Activated CD4-positive, alpha-beta T cell treated with anti-CD3 and anti-CD28 coated beads for 36 hours (primary cell): ENCODE data around the gene CD28. TPM values are rescaled to one million over a fixed set of nuclear protein-coding genes. Genes with fewer than 3 reads are reported as not detected.

Source experiments
- ATAC-seq: fragments of 200-7000 bp; cut with Tn5 transposase; one replicate; pipeline ENCODE4 v1.10.0; 2021; ENCODE audit warnings: mild to moderate bottlenecking, moderate library complexity
- CTCF ChIA-PET: fragments of 350-600 bp; sonication (Branson Sonifier 250); formaldehyde crosslinking; loops from one replicate; lab custom pipeline; 2021; ENCODE audit warnings: antibody characterized with exemption; lab: Charles Lee
- POLR2A ChIA-PET: fragments of 350-600 bp; sonication (Branson Sonifier 250); formaldehyde crosslinking; loops from one replicate; lab custom pipeline; 2021; ENCODE audit warnings: antibody characterized with exemption, inconsistent platforms; lab: Charles Lee
- DNase-seq: peaks from one replicate; pipeline ENCODE4 v3.0.0-alpha.2; 2020
- H3K27ac Mint-ChIP-seq: one replicate; pipeline ENCODE4 v1.8.0; 2021; ENCODE audit warnings: mixed read lengths
- H3K27me3 Mint-ChIP-seq: one replicate; pipeline ENCODE4 v1.8.0; 2021; ENCODE audit warnings: mixed read lengths
- H3K36me3 Mint-ChIP-seq: one replicate; pipeline ENCODE4 v1.8.0; 2021; ENCODE audit warnings: low read depth, mixed read lengths
- H3K4me1 Mint-ChIP-seq: one replicate; pipeline ENCODE4 v1.8.0; 2021; ENCODE audit warnings: mixed read lengths
- H3K4me3 Mint-ChIP-seq: one replicate; pipeline ENCODE4 v1.8.0; 2021; ENCODE audit warnings: mild to moderate bottlenecking, moderate library complexity, mixed read lengths
- H3K9me3 Mint-ChIP-seq: one replicate; pipeline ENCODE4 v1.8.0; 2021; ENCODE audit warnings: low read depth, mixed read lengths
- intact Hi-C, 2 experiments: fragments of 100-400 bp; cut with DNase I in 1 of 2; cut with micrococcal nuclease in 1 of 2; formaldehyde crosslinking; loops; one replicate each; pipeline versions ENCODE4 v1.14.2 to v1.15.1; 2022 to 2024; cut with DNase I, micrococcal nuclease
- total RNA-seq, 2 experiments: library from RNA; stranded (reverse); gene quantifications; one replicate each; pipeline ENCODE4 v1.2.3, GENCODE V29; 2021

The CD28 gene
- total RNA-seq, 2 experiments from 2014 or later = 175 TPM

DNA sequence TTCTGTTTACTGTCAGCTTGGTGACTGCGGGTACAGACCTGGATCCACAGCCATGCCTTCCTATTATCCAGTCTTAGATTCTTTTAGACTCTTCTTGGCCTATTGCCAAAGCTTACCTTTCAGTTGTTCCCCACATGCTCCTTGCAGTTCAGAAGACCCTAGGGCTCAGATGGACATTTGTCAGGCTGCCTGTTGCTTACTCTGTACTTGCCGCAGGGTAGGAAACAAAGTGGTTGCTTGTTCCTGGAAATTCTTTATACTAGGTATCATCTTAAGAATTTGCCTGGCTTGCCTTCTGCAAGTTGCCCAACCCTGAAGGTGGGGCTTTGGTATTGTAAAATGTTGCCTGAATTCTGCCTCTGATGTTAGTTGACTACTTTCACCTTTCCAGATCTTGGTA is 24.4 kb downstream of the CD28 start:
- H3K9me3 Mint-ChIP-seq = no peaks in the 10 kb centered on the region
- intact Hi-C loops = loop anchor here (1.0 to 10.0 kb wide), 15 partner anchors 10 to 1454 kb away; partner anchors contain the start of gene CD28 (in 2 of the 2)
- DNase-seq (no peak), ATAC-seq (no peak)
- peaks cover 90% of the 10 kb centered on the region for H3K36me3 Mint-ChIP-seq
- H3K4me1 Mint-ChIP-seq = peaks cover 93% of the 10 kb centered on the region
- ChIA-PET CTCF (interaction anchor here (1.0 to 7.0 kb wide), 8 partner anchors 9 to 292 kb away, joined by 3 to 72 read pairs (median 4); partner anchors contain the start of gene CD28), POLR2A (interaction anchor here (1.0 to 3.3 kb wide), 8 partner anchors 9 to 156 kb away, joined by 3 to 44 read pairs (median 11); partner anchors contain the start of gene CD28)
- peak overlapping the region; percentile 99 for H3K27ac Mint-ChIP-seq
- peak overlapping the region; percentile 26 for H3K4me3 Mint-ChIP-seq
- no peaks in the 10 kb centered on the region for H3K27me3 Mint-ChIP-seq

GRCh38 chr2:203732092-203732952 is 25.9 kb downstream of the CD28 start:
- ChIA-PET POLR2A (interaction anchor here (0.6 to 3.3 kb wide), 10 partner anchors 8 to 394 kb away, joined by 3 to 17 read pairs (median 6); partner anchors contain the start of genes CD28 and CTLA4), CTCF (interaction anchor here (0.6 to 7.0 kb wide), 17 partner anchors 9 to 291 kb away, joined by 3 to 72 read pairs (median 3); partner anchors contain the start of gene CD28)
- Mint-ChIP-seq H3K27me3 (no peaks in the 10 kb centered on the region), H3K4me3 (peak overlapping the region; percentile 44), H3K36me3 (peaks cover 89% of the 10 kb centered on the region), H3K4me1 (peaks cover 93% of the 10 kb centered on the region), H3K27ac (peak overlapping the region; percentile 99), H3K9me3 (no peaks in the 10 kb centered on the region)
- ATAC-seq = no peak
- intact Hi-C loops = loop anchor here (2.0 to 10.0 kb wide), 9 partner anchors 16 to 1455 kb away; no protein-coding TSS in a partner anchor
- DNase-seq = no peak

- Mint-ChIP-seq H3K9me3 (no peaks in the 10 kb centered on the region), H3K36me3 (peaks cover 88% of the 10 kb centered on the region), H3K27me3 (no peaks in the 10 kb centered on the region), H3K4me3 (peak overlapping the region; percentile 11), H3K27ac (peak overlapping the region; percentile 99), H3K4me1 (peaks cover 96% of the 10 kb centered on the region)
- DNase-seq (no peak), ATAC-seq (no peak)
- intact Hi-C loops = loop anchor here (1.0 to 10.0 kb wide), 11 partner anchors 8 to 1456 kb away; no protein-coding TSS in a partner anchor
- POLR2A ChIA-PET = interaction anchor here (0.6 to 3.3 kb wide), 13 partner anchors 7 to 395 kb away, joined by 3 to 23 read pairs (median 8); partner anchors contain the start of genes CD28 and CTLA4
- CTCF ChIA-PET = interaction anchor here (0.6 to 7.0 kb wide), 14 partner anchors 8 to 532 kb away, joined by 3 to 72 read pairs (median 4); no protein-coding TSS in a partner anchor
Measured at GRCh38 chr2:203732953-203733510, 26.6 kb downstream of the CD28 start.

DNA sequence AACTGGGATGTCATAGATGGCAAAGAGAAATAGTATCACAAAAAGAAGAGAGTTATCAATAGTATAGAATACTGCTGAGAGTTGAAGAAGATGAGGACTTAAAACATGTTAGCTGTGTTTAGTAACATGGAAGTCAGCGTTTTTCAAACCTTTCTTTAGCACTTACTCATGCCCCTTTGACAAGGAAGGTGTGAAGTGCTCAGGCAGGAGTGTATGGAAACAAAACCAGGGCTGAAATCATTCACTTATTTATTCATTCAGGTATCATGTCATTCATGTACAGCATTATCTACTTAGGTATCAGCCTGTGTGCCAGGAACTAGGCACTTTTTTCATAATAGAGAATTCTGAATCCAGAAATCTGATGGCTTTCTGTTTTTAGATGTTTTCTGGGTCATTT is 27.2 kb downstream of the CD28 start:
- intact Hi-C loops = loop anchor here (1.0 to 10.0 kb wide), 14 partner anchors 8 to 1456 kb away; no protein-coding TSS in a partner anchor
- H3K27ac Mint-ChIP-seq = peak overlapping the region; percentile 99
- peaks cover 90% of the 10 kb centered on the region for H3K36me3 Mint-ChIP-seq
- ChIA-PET CTCF (interaction anchor here (0.6 to 7.0 kb wide), 9 partner anchors 7 to 532 kb away, joined by 3 to 72 read pairs (median 5); no protein-coding TSS in a partner anchor), POLR2A (interaction anchor here (0.6 to 3.3 kb wide), 9 partner anchors 14 to 141 kb away, joined by 3 to 23 read pairs (median 8); partner anchors contain the start of genes CD28 and CTLA4)
- H3K9me3 Mint-ChIP-seq = no peaks in the 10 kb centered on the region
- ATAC-seq (peak; percentile 54), DNase-seq (peak; percentile 54)
- H3K27me3 Mint-ChIP-seq = no peaks in the 10 kb centered on the region
- peak overlapping the region; percentile 37 for H3K4me3 Mint-ChIP-seq
- H3K4me1 Mint-ChIP-seq = peaks cover 98% of the 10 kb centered on the region

DNA sequence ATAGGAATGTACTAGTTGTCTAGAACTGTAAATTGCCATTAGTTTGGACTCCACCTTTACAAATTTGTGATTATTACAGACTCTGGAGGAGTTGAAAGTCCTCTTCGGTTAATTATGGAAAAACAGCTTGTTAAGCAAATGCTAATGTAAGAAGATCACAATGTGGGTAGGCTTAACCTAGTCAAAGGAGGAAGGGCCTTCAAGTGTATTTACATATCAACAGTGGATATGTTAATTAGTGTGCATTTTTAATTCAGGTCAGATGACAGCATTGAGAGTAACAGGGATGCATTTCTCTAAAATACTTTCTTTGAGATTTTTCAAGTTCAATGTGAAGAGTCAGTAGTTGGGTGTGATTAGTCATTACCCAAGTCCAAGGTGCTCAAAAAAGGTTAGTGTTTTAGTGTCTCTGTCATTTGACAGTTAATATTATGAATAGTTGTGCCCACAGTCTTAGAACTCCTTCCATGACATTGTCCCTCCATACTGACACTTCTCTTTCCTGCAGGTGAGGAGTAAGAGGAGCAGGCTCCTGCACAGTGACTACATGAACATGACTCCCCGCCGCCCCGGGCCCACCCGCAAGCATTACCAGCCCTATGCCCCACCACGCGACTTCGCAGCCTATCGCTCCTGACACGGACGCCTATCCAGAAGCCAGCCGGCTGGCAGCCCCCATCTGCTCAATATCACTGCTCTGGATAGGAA is 28.0 kb downstream of the CD28 start:
- ATAC-seq = peak; percentile 20
- peak overlapping the region; percentile 37 for H3K4me3 Mint-ChIP-seq

GRCh38 chr2:203737360-203737759 is 30.9 kb downstream of the CD28 start:
- Mint-ChIP-seq H3K27me3 (no peaks in the 10 kb centered on the region), H3K4me3 (peak overlapping the region; percentile 15), H3K36me3 (peaks cover 81% of the 10 kb centered on the region), H3K27ac (peak overlapping the region; percentile 99), H3K9me3 (no peaks in the 10 kb centered on the region), H3K4me1 (peaks cover 98% of the 10 kb centered on the region)
- POLR2A ChIA-PET = interaction anchor here (0.5 to 1.6 kb wide), 9 partner anchors 20 to 150 kb away, joined by 3 to 6 read pairs (median 3); partner anchors contain the start of gene CTLA4
- DNase-seq (no peak), ATAC-seq (peak; percentile 14)
- intact Hi-C loops = loop anchor here (1.0 to 10.0 kb wide), 4 partner anchors 11 to 367 kb away; no protein-coding TSS in a partner anchor
- CTCF ChIA-PET = interaction anchor here (0.5 to 3.0 kb wide), 6 partner anchors 11 to 73 kb away, joined by 3 to 11 read pairs (median 4); no protein-coding TSS in a partner anchor

More for the DNA sequence above, 28.0 kb downstream of the CD28 start:
- H3K9me3 Mint-ChIP-seq = no peaks in the 10 kb centered on the region
- peak; percentile 58 for DNase-seq
- peaks cover 91% of the 10 kb centered on the region for H3K36me3 Mint-ChIP-seq
- peak overlapping the region; percentile 99 for H3K27ac Mint-ChIP-seq
- no peaks in the 10 kb centered on the region for H3K27me3 Mint-ChIP-seq
- POLR2A ChIA-PET = interaction anchor here (1.0 to 3.3 kb wide), 6 partner anchors 14 to 133 kb away, joined by 3 to 14 read pairs (median 6); partner anchors contain the start of genes CD28 and CTLA4
- H3K4me1 Mint-ChIP-seq = peaks cover 98% of the 10 kb centered on the region
- CTCF ChIA-PET = interaction anchor here (1.8 to 7.0 kb wide), 4 partner anchors 15 to 81 kb away, joined by 5 to 72 read pairs (median 11); no protein-coding TSS in a partner anchor
- intact Hi-C loops = loop anchor here (1.0 to 10.0 kb wide), 11 partner anchors 29 to 1457 kb away; no protein-coding TSS in a partner anchor

DNA sequence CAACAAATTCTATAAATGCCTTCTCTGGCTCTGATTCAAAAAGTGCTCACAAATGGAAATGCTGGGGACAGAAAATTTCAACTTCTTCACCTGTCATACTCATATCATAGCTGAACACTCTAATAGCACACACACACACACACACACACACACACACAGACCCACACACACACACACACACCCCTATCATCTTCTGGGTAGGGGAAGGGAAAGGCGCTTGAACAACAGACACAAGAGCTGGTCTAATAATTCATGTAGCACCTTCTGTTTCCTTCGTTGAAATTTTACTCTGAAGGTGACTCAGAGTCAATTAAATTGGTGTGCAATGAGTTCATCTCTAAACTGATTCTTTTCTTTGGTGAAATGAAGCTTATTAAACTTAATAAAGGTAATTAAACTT is 32.9 kb downstream of the CD28 start:
- ChIA-PET POLR2A (interaction anchor here (0.6 to 3.1 kb wide), 14 partner anchors 7 to 413 kb away, joined by 3 to 77 read pairs (median 16); partner anchors contain the start of genes CD28 and CTLA4), CTCF (interaction anchor here (0.7 to 4.2 kb wide), 13 partner anchors 9 to 199 kb away, joined by 3 to 30 read pairs (median 14); partner anchors contain the start of gene CD28)
- peak; percentile 57 for DNase-seq
- H3K36me3 Mint-ChIP-seq = peaks cover 80% of the 10 kb centered on the region
- intact Hi-C loops = loop anchor here (1.0 to 10.0 kb wide), 2 partner anchors 72 to 365 kb away; no protein-coding TSS in a partner anchor
- H3K4me1 Mint-ChIP-seq = peaks cover 96% of the 10 kb centered on the region
- H3K27me3 Mint-ChIP-seq = no peaks in the 10 kb centered on the region
- peaks cover 4% of the 10 kb centered on the region for H3K9me3 Mint-ChIP-seq
- peak; percentile 40 for ATAC-seq
- peak overlapping the region; percentile 62 for H3K4me3 Mint-ChIP-seq
- peak overlapping the region; percentile 99 for H3K27ac Mint-ChIP-seq

GRCh38 chr2:203740871-203741281 is 34.4 kb downstream of the CD28 start:
- Mint-ChIP-seq H3K36me3 (peaks cover 75% of the 10 kb centered on the region), H3K9me3 (peaks cover 11% of the 10 kb centered on the region), H3K4me3 (peak overlapping the region; percentile 62), H3K27me3 (no peaks in the 10 kb centered on the region), H3K4me1 (peaks cover 92% of the 10 kb centered on the region), H3K27ac (peak overlapping the region; percentile 99)
- POLR2A ChIA-PET = interaction anchor here (0.6 to 3.1 kb wide), 27 partner anchors 9 to 502 kb away, joined by 3 to 77 read pairs (median 5); partner anchors contain the start of genes CD28, CTLA4 and CYP20A1
- peak; percentile 70 for ATAC-seq
- intact Hi-C loops = loop anchor here (1.0 to 5.0 kb wide), 9 partner anchors 8 to 266 kb away; no protein-coding TSS in a partner anchor
- DNase-seq = peak; percentile 52
- CTCF ChIA-PET = interaction anchor here (0.5 to 4.2 kb wide), 23 partner anchors 8 to 203 kb away, joined by 3 to 30 read pairs (median 4); partner anchors contain the start of gene CD28

GRCh38 chr2:203741566-203741965 is 35.1 kb downstream of the CD28 start:
- CTCF ChIA-PET = interaction anchor here (0.8 to 4.2 kb wide), 15 partner anchors 8 to 203 kb away, joined by 4 to 30 read pairs (median 7); partner anchors contain the start of gene CD28
- POLR2A ChIA-PET = interaction anchor here (0.6 to 3.1 kb wide), 19 partner anchors 8 to 265 kb away, joined by 3 to 77 read pairs (median 9); partner anchors contain the start of genes CD28 and CTLA4
- Mint-ChIP-seq H3K27me3 (no peaks in the 10 kb centered on the region), H3K36me3 (peaks cover 75% of the 10 kb centered on the region), H3K9me3 (peaks cover 11% of the 10 kb centered on the region), H3K27ac (peak overlapping the region; percentile 99), H3K4me1 (peaks cover 92% of the 10 kb centered on the region), H3K4me3 (peak overlapping the region; percentile 62)
- DNase-seq = no peak
- intact Hi-C loops = loop anchor here (1.0 to 5.0 kb wide), 8 partner anchors 8 to 266 kb away; no protein-coding TSS in a partner anchor
- ATAC-seq = peak; percentile 3
